GM12865 (cell line): Measurements from ENCODE around the gene JMJD7.

Experiments used
- DNase-seq: peaks from one replicate; pipeline ENCODE4 v3.0.0; 2010; ENCODE audit warnings: low read depth
- H3K4me3 ChIP-seq: 2 replicates; pipeline ENCODE4 v1.5.1; 2011; ENCODE audit warnings: mild to moderate bottlenecking, low read depth, low read length, control low read depth
- TF ChIP-seq, protein P1 (sequence below): IDR thresholded peaks from 2 replicates; pipeline ENCODE4 v1.5.1; 2011; ENCODE audit warnings: low read length, control low read depth, low read depth, inconsistent platforms; ENCODE audit not compliant: insufficient read depth; ENCODE audit errors: missing control alignments

JMJD7 gene

DNA sequence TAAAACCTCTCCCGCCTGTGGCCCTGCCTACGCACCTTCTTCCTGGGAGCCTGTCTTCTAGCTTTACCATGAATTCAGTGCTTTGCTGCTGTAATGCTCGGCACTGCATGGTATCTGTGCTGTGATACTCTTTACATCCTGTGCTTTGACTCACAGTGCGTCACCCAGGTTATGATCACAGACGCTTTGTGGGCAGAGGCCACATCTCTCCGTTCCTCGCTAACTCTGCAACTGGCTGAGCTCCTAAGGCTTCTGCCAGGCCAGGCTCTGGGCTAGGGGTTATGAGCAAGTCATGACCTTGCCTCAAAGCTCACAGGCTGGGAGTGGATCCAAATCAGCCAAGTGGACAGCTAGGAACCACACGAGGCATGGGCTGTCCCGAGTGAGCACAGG lies 42.8 kb downstream of the JMJD7 start:
- no peak overlapping the region for H3K4me3 ChIP-seq
- no peak for DNase-seq
- TF ChIP-seq, protein P1, sequence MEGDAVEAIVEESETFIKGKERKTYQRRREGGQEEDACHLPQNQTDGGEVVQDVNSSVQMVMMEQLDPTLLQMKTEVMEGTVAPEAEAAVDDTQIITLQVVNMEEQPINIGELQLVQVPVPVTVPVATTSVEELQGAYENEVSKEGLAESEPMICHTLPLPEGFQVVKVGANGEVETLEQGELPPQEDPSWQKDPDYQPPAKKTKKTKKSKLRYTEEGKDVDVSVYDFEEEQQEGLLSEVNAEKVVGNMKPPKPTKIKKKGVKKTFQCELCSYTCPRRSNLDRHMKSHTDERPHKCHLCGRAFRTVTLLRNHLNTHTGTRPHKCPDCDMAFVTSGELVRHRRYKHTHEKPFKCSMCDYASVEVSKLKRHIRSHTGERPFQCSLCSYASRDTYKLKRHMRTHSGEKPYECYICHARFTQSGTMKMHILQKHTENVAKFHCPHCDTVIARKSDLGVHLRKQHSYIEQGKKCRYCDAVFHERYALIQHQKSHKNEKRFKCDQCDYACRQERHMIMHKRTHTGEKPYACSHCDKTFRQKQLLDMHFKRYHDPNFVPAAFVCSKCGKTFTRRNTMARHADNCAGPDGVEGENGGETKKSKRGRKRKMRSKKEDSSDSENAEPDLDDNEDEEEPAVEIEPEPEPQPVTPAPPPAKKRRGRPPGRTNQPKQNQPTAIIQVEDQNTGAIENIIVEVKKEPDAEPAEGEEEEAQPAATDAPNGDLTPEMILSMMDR: no peak

DNA sequence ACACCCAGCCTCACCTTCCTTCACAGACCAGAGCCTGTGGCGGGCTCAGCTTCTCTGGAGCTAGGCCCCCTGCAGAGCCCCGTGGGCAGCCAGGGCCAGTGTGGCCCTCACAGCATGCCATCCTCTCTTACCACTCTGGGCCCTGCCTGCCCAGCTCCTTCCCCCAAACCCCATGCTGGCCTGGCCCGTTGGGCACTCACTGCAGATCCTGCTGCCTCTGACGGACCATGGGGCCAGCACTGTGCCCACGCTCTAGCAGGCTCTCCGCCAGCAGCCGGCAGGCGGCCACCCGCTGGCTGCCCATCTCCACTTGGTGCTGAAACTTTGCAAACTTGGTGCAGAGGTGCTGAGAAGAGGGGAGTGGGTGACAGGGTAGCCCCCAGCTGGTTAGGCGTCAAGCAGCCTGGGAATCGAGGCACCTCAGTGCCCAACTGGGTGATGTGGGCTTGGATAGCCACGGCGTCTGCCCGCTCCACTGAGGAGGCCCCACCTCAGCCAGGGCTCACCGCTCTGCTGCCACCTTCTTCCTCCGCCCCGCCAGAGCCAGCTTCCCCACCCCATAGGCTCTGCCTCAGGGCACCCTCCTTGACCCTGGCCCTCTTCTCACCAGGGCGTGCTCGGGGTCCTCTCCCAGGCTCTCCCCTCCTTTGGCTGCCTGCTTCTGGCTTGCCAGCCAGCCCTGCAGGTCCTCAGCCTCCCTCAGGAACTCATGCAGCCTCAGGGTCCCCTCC lies 43.4 kb downstream of the JMJD7 start:
- no peak overlapping the region for H3K4me3 ChIP-seq
- no peak for DNase-seq
- TF ChIP-seq, protein P1: no peak

DNA sequence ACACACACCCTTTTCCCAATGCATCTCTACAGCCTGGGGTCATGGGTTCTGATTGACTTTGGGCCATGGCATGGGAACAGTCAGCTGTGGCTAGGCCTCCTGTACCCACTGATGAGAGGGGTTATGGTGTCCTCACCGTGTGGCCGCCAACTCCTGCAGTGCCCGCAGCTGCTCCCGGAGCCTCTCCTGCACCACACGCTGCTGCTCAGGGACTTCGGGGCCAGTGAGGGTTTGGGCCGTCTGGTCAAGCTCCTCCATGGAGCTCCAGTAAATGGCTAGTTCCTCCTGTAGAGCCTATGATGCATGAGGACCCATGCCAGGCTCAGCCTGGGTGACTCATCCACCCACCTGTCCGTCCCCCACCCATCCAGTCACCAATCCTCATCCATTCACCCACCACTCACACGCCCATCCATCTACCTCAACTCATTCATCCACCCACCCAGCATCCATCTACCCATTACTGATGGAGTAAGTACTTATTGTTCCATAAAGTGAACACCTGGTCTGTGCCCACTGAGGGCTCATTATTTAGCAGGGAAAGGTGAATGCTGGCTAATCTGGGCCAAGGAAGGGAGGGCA lies 44.4 kb downstream of the JMJD7 start:
- TF ChIP-seq, protein P1: no peak
- no peak overlapping the region for H3K4me3 ChIP-seq
- no peak for DNase-seq

DNA sequence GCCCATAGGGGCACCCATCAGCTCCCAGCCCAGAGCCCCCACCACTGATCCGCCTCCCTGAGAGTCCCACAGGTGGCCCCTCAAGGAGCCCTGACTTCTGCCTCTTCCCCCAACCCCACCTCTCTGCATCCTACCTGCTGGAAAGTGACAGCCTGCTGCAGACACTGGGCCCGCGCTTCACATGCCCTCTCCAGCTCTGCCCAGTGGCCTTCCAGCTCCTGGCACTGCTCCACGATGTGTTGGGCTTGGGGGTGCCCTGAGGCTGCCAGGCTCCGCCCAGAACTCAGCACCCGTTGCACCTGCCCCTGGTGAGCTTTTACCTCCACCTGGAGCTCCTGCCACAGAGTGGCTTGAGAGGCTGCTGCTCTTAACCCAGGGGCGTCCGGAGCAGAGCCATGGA lies 45.8 kb downstream of the JMJD7 start:
- TF ChIP-seq, protein P1: no peak
- H3K4me3 ChIP-seq: no peak overlapping the region
- DNase-seq: no peak

DNA sequence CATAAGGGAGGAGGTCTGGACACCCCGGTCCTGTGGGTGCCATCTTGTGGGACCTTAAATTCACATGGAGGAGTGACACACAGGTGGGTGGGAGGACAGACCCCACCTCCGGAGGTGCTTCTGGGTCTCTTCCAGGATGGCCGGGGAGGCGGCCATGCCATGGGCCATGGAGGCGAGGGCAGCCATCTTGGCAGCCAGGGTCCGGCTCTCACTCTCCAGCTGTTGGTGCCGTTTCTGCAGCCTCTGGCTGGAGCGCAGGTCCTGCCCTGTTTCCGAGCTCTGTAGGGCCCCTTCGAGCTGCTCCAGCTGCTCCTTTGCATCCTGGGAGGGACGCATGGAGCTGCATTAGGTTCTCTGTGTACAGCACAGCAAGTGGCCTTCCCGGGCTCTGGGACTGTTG lies 46.8 kb downstream of the JMJD7 start:
- no peak overlapping the region for H3K4me3 ChIP-seq
- no peak for DNase-seq

DNA sequence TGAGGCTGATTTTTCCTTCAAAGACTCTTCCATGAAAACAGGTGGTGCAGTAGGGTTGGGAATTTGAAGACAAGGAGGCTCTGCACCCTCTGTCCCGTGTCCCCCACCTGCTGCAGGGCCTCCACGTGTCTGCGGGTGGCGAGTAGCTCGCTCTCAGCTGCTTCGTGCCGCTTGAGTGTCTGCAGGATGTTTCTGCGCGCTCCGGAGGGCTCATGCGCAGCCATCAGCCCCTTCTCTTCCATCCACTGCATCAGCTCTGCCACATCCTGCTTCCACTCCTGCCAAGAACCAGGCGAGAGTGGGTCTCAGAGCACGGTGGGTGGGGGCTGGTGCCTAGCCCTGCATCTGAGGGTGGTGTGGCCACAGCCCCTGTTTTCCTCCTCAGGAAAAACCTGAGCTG lies 48.1 kb downstream of the JMJD7 start:
- H3K4me3 ChIP-seq: no peak overlapping the region
- TF ChIP-seq, protein P1: no peak
- DNase-seq: no peak

More for the DNA sequence above, 46.8 kb downstream of the JMJD7 start:
- TF ChIP-seq, protein P1: no peak
